Anterior cingulate cortex (tissue), 58 donors: ENCODE data around the gene VWC2L.

Source experiments
- DNase-seq, 58 donors: peaks; one replicate each; lab custom pipeline; 2025; lab: John Stamatoyannopoulos, UW

The VWC2L gene

DNA sequence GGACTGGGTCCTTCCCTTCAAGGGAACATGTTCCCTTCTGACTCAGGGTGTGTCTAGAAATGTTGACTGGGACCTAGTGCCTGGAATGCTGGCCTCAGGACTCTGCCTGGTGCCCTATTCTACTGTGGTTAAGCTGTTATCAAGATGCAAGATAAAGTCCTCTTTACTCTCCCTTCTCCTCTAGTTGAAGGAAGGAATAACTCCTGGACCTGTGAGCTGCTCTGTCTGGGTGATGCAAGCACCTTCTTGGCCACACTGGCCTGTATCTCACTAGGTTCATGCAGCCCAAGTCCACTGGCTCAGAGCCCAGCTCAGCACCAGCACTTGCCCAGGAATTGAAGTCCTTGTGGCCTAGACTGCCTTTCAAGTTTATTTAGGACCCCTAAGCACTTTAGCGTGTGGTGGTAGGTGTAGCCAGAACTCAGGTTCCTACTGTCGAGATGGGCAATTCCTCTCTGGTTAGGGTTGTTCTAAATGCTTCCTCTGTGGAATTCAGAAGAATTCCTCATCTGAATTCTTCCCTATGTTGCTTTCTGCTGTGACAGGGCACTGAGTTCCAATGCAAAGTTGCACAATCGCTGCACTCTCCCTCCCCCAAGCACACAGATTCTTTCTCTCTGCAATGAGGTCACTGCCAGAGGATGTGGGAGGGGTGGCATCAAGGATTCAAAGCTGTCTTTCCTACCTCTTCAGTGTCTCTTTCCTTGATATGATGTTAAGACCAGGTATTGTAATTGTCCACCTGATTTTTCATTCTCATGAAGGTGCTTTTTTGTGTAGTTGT, 54.7 kb downstream of the VWC2L start:
- DNase-seq: no peak

DNA sequence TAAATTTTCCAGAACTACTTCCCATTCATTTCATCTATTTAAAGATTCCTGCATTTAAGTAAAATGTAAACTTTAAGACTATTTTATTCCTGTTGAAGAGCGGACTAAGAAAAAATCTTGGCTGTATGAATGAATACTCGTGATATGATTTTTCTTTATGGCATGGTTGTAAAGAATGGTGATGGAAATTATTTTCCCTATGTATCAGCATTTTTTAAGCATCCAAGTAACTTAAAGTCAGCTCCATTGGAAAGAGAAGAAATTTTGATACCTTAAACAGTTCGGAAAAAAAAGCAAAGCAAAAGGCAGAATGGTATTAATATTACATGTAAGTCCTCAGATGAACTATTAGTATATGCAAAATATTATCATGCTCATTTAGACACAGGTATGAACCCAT, 58.9 kb downstream of the VWC2L start:
- DNase-seq: no peak

- no peak for DNase-seq
Measured at GRCh38 chr2:214471382-214471781, 60.5 kb downstream of the VWC2L start.

DNA sequence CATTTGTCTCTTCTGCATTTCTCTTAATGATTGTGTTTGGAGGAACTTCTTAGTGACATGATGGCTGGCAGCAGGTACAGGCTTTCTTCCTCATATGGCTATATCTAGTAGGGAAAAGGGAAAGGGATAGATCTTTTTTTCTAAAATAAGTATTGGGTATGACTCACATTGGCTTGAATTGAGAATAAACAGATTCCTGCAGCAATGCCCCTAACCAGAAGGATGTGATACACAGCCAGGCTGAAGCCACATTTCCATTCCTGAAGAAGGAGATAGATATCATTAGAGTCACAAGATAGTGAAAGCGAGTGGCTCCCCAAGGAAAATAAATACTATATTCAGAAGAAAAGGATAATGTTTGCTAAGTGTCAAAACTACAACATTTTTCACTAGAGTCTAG, 61.1 kb downstream of the VWC2L start:
- DNase-seq: no peak

GRCh38 chr2:214477305-214477704, 66.5 kb downstream of the VWC2L start:
- DNase-seq: no peak

DNA sequence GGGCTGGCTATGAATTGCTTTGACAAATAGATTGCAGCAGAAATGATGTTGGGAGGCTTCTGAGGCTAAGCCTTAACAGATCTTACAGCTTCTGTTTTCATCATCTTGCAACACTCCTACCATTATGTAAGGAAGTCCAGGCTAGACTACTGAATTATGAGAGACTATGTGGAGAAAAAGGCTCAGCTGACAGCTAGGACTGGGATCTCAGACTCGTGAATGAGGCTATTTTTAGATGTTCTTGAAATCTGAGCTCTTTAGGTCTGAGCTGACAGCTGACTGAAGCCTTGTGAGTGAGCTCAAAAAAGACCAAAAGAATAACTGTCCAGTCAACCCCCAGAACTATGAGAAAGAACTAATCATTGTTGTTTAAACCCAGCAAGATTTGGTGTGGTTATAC, 70.3 kb downstream of the VWC2L start:
- peak in 13 of 58 donors; percentile 3 to 68 (median 10) for DNase-seq

DNA sequence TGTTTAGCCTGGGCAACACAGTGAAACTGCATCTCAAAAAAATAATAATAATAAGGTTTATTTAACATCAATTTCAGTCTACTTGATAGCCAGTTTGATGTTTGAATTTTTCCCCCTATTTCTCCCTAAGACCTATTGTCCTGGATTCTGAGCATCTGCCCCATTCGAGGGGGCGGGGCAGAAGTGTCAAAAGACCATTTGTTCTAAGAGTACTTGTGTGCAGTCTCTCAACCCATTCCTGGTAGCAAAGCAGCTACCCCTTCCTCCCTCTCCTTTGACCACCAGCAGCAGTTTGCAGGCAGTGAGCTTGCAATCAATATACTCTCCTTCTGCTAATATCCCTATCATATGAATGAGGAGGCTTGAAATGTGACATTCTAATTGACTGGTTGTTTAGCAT, 71.9 kb downstream of the VWC2L start:
- DNase-seq: peak in 21 of 58 donors; percentile 1 to 42 (median 15)

GRCh38 chr2:214484239-214484638, 73.4 kb downstream of the VWC2L start:
- peak in 2 of 58 donors; percentile 9 to 19 for DNase-seq

GRCh38 chr2:214484701-214485100, 73.8 kb downstream of the VWC2L start:
- DNase-seq: no peak

GRCh38 chr2:214489181-214489580, 78.3 kb downstream of the VWC2L start:
- DNase-seq: no peak

- DNase-seq: no peak
Measured at GRCh38 chr2:214489702-214490101, 78.8 kb downstream of the VWC2L start.

DNA sequence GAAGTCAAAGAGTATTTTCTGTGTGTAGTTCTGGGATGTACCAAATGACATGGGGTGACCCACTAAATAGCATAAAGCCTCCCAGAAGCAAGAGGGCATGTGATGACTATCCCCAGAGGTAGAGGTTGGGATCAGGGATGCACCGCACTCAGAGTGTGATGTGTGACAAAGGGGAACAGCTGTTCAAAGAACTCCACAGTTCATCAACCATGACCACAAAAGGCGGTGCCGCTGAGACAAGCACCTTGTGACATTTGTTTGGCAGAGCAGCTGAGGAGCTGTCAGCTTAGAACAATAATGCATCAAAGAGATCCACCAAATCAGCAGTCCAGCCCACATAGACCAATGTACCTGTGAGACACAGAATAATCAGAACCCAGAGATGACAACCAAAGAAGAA, 81.3 kb downstream of the VWC2L start:
- DNase-seq: no peak

GRCh38 chr2:214492608-214493007, 81.8 kb downstream of the VWC2L start:
- no peak for DNase-seq

- no peak for DNase-seq
Measured at GRCh38 chr2:214497489-214497888, 86.6 kb downstream of the VWC2L start.

GRCh38 chr2:214503568-214503967, 92.7 kb downstream of the VWC2L start:
- no peak for DNase-seq

DNA sequence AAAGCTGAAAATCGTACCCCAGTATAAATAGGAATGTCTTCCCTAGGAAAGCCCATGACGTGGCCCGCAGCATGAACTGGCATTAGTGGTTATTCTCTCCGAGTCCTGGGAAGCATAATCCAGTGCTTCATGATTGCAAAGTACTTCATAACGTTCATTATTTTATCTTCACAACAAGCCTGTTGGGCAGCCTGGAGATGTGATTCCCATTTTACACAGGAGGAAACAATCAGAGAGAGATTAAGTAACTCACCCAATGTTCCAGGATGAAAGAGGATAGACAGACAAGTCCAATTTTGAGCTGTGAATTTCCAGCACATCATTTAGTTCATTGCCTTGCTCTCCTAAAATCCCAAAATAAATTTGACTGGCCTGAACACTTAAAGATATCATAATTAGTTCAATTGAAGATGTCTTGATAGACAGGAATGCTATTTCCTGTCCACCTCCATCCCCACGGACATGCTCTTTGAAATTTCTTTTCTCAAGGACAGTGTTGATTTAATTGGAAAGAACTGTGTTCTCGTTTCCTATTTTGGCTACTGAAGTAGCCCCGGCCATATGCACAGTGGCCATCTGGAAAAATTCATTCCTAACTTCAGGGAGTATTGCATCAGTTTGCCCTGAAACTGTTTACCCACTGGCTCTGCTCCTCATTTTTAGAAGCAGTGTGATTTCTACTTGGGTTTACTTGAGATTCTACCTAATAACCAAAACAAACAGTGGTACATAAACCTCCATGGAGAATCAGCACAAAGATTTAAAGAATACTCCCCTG, 93.9 kb downstream of the VWC2L start:
- DNase-seq: no peak

DNA sequence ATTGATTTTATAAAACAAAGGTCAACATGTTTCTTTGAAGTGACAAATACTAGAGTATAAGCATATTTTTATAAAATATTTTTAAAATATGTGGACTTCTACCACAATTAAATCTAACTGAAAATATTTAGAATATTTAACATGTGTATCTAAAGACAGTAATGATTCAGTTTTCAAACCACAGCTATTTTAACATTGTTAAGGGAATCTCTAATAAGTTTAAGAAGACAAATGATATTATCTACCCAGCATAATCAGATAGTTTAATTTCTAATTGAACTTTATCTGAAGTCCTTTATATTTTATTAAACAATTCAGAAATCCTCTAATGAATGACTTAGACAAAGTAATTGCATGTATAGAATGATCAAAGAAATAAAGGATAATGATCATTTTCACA, 96.2 kb downstream of the VWC2L start:
- DNase-seq: no peak

- peak in 1 of 58 donors; percentile 3 for DNase-seq
Measured at GRCh38 chr2:214514704-214515103, 103.8 kb downstream of the VWC2L start.

DNA sequence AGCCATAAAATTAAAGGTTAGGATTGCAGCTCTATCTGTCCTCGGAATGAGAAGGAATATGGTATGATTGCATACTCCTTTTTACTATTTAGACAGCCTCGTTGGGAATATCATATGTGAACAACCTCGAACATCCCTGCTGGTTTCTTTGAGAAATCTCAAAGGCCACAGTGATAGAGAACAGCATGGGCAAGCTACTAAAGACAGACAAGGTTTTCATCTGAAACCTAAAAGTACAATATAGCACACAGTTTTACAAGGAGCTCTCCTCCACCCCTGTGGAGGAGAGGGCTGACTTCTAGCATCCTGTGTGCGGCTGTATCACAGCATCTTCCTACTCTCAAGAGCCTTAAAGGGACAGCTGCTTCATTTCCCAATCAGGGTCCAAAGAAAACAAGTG, 104.3 kb downstream of the VWC2L start:
- no peak for DNase-seq

- no peak for DNase-seq
Measured at GRCh38 chr2:214519258-214519818, 108.5 kb downstream of the VWC2L start.

DNA sequence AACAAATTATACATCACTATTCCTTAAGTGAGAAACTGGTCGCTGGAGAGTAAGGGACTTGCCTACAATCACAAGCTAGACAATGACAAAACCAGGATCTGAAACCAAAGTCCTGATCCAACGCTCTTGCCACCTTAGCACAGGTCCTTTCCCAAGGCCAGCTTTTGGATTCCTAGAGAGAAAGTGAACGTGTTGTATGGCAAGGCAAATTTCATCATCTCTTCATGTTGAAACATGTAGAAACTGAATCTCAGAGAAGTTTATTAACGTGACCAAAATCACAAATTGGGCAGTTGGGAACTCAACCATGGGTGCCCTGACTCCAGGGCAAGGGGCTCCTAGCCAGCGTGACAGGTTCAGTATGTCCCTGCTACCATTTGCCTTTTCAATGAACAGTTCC, 118.2 kb downstream of the VWC2L start:
- DNase-seq: no peak

- DNase-seq: no peak
Measured at GRCh38 chr2:214529514-214529913, 118.7 kb downstream of the VWC2L start.
